Activated T-helper 1 cell treated with Interleukin-2 at 50 U/mL for 16 hours (primary cell): ENCODE measurements around the gene SERINC5.
"Not testable (repeated sequence)": the region's sequence is repeated elsewhere in the genome, so short reads cannot be mapped to it uniquely, and the experiment has no call there.

Experiments used
- DNase-seq: peaks from one replicate; pipeline ENCODE4 v3.0.0-alpha.2; 2020; ENCODE audit warnings: low read depth

The SERINC5 gene

DNA sequence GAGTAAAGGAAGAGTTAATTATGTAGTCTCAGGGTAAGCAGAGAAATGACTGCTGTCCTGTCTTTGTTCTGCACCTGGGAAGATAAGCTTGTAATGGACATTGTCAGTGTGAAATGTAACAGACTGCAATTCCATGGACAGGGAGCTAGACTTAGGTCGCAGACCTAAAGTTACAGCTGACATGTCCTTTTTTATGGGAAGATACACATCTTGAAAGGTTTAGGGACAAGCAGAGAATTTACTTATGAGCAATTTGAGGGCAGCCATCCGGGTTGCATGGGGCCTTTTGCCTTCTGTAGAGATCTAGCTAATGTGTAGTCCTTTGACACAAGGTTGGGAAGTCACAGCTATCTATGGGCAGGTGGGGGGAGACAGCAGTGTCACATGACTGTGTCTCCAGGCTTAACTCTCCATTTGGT is 85.7 kb downstream of the SERINC5 start:
- no peak for DNase-seq

DNA sequence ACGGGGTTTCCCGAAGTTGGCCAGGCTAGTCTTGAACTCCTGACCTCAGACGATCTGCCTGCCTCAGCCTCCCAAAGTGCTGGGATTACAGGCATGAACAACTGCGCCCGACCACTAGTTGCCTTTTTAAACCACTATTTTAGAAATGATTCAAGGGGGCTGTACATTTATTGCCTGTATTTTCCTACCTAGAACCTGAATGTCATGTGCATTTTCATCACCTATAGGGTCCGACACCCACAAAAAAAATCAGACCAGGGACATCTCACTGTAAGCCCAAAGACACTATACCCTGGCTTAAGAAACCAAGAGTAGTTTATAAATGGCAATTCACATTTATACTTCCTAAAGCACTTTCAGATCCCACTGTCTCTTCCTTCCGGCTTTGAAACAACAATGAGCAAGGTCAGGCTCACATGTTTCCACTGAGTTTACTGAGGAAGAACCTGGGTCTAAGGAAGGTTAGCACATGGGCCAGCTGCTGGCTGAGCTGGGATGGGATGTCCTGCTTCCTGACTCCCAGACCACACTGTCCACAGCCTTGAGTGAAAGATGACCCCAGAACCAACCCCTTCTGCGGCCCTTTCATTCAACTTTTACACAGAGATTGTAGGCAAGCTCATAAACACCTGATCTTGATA is 87.3 kb downstream of the SERINC5 start:
- no peak for DNase-seq

DNA sequence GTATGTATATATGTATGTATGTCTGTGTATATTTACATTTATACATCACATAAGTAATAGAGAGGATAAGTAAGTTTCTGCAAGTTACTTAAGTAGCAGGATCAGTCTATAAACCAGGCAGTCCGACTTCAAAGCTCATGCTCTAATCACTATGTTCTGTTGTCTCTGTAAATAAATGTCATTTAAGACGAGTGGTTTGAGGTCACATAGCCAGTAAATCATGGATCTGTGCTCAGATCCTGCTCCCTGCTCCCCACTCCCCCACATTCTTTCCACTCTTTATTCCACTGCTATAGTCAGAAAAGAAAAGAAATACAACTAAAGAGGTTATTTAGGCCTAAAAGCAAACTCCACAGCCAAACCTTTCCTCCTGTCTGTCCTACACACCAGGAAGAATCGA is 90.4 kb downstream of the SERINC5 start:
- DNase-seq = no peak

DNA sequence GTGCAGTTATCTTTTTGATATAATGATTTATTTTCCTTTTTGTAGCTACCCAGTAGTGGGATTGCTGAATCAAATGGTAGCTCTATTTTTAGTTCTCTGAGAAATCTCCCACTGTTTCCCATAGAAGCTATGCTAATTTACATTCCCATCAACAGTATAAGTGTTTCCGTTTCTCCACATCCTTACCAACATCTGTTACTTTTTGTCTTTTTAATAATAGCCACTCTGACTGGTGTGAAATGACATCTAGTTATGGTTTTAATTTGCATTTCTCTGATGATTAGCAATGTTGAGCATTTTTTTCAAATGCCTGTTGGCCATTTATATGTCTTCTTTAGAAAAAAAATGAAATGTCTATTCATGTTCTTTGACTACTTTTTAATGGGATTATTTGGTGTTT is 94.7 kb downstream of the SERINC5 start:
- no peak for DNase-seq

DNA sequence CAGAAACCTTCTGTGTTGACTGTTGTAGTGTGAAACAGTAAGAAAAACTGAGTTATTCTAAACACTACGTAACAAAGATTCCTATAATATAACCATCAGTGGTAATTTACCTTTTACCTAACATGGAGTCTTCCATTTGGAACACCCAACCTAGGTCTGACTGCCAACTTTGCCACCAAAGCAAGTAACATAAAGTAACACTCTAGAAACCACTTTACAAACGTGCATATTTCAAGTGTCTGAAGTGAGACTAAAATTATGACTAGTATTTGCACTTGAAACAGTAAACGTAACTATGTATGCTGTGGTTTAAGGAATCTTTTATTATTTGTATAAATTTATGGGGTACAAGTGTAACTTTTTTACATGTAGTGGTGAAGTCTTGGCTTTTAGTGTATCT is 95.6 kb downstream of the SERINC5 start:
- no peak for DNase-seq

DNA sequence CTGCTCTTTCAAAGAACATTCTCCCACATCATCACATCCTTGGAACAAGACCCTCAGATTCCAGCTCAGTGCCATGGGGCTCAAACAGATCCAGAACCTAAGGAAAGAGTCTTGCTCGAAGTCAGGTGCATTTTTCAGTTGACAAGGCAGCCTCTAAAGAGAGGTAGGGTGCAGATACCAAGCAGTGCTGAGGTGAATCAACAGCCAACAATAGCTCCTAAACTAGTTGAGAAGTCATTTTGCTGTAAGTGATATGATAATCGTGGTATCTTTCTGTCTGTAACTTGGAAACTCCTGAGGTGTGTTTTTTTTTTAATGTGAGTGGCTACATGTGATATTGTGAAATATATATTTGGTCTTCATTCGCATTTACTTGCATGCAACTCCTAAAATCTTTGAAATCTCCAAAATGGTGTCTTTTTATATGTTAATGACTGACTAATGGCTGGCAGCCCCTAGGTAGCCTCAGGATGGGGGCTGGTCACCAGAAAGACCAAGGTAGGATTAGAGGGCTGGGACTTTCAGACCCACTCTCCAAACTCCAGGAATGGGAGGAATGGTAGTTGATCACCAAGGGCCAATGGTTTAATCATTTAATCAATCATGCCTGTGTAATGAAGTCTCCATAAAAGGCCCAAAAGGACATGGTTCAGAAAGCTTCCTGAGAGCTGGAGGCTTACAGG is 96.6 kb downstream of the SERINC5 start:
- DNase-seq = no peak

DNA sequence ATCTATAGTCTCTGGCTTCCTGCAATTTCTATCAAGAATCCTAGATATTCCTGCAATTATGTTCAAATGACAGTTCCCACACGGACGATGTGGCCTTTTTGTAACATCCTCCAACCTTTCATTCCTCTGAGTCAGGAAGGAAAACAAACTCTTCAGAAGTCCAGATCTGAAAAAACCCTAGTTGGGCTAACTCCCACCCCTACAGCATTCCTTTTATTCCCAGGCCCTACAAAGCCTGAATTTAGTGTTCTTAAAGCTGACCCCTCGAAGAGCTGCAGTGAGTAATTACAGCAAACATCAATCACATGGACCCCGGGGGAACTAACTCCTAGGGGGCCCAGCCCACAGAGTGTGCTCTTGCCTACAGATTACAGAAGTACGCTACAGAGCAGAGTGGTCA is 99.7 kb downstream of the SERINC5 start:
- no peak for DNase-seq

DNA sequence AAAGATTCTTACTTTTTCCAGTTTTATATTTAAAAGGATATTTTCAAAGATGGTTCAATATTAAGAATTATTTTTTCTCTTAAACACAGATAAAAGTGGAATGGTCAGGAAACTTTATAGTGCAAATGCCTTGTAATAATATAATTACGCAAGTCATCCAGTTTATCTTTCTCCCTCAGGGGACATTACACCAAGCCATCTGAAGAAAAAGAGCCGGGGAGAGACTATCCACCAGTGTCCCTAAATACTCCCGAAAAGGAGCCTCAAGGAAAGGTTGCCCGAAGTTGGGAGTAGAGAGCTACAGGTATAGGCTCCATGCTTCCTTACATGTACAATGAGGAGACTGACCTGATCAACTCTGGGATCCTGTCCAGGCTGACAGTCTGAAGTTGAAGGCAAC is 101.1 kb downstream of the SERINC5 start:
- DNase-seq = no peak

DNA sequence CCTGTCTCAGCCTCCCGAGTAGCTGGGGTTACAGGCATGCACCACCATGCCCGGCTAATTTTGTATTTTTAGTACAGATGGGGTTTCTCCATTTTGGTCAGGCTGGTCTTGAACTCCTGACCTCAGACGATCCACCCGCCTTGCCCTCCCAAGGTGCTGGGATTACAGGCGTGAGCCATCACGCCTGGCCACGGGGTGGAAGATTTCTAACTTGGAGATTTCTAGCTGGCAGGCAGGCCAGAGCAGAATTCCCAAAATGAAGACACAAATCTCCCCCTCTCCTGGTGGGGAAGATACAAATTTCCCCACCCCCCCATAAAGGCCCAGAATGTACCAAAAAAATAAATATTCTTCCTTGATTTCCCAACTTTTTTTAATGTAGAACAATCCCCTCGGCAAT is 101.6 kb downstream of the SERINC5 start:
- DNase-seq = not testable (repeated sequence)

DNA sequence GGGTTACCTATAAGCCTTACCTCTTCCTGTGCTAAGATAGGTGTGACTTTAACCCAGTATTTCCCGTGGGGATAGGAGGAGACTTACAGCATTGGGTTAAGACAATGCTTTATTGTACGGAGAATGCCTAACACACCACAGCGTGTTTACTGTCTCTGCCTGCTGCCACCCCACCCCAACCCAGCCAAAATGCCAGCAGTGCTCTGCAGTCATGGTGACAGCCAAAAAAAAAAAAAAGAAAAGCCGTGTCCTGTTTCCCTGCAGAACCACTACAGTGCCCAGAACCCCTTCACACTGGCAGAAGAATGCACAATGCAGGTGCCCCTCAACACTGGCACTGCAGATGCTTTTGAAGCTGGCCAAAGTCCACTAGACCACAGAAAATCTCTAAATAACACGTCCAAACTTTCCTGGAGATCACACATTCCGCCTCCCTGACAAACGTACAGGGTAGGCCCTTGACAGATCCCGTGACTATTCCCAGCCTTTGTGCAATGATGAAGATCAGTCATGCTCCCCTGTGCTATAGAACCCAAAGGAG is 102.2 kb downstream of the SERINC5 start:
- DNase-seq = peak; percentile 17

DNA sequence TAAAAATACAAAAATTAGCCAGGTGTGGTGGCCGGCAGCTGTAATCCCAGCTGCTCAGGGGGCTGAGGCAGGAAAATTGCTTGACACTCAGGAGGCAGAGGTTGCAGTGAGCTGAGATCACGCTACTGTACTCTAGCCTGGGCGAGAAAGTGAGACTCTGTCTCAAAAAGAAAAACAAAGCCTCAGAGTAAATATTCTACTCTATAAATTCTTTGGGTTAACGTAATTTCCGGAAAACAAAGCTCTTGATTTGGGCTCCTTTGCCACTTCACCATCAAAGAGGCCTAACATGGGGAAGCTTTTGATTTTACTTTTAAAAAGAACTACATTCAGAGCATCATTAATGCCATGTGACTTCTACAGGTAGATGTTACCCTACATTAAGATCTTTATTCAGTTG is 103.1 kb downstream of the SERINC5 start:
- DNase-seq = no peak

DNA sequence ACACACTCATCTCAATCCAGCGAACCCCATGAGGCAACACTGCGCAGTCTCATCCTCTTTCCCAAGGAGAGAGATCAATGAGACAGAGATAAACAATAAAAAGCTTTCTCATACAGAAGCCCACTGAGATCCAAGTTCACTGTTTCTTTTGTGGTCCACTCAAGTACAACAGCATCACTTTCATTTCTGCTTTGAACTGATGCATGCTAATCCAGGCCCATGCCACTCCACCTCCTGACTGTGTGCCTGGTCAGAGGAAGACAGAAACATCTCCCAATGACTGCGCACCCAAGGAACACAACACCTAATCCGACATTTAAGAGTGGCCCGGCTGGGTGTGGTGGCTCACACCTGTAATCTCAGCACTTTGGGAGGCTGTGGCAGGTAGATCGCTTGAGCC is 104.0 kb downstream of the SERINC5 start:
- DNase-seq = no peak

DNA sequence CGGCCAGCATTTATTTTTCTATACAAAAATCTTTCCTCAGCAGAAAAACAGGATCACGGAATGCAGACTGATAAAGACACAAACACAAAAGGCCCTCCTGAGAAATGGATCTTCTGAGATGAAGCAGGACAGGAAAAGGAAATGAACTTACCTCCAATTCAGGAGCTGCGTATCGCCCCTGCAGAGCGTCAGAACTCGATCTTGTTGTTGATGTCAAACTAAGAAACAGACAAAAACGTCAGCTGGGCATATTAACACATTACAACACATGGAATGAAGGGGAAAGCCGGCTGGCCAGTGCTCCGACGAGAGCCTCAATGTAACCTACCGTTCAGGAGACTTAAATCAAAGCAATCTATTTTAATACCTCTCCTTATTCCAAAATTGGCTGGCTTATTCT is 105.1 kb downstream of the SERINC5 start:
- no peak for DNase-seq

DNA sequence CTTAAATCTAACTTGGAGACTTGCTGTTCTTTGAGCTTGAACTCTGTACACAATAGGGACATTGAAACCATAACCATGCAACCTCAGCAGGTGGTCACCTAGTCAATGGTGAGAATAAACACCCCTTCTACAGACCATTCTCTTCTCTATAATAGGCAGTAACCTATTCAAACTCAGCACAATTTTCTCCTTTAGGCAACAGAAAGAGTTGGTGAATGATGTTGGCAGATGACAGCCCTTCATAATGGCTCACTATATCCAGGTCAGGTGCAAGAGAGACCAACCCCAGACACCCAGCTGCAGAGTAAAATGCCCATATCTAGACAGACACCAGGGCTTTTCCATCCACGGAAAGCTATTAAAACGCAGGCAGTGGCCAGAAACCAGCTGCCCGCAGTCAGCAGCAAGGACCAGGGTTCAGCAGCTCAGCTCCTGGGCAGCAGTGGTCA is 106.7 kb downstream of the SERINC5 start:
- DNase-seq = no peak

DNA sequence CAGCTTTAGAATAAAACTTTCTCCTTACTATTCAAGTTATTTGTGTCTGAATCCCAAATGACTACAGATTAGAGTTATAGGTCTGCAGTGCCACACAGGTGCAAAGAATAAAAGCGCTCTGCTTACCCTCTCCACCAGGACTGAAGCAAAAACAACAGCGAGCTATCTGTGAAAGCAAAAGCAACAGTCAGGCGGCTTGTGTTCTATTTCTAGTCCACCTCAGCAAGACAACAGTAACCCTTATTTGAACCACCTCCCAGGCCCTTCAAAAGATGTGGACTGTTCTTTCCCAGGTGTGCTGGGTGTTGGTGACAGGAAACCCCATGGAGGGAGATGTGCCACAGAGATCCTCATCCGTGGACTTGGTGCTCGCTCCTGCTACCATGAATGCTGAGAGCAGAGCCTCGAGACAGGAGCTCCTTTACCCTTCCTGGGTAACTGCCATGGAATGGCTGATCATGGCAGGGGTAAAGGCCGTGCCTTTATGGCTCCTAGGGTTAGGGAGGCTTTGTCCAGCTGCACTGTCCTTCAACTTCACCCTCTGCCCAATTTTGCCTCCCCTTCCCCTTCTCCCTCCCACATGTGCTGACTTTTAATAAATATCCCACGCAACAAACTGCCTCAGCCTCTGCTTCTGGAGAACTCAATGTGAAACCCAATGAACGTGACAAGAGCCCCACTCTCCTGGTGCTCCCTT is 108.6 kb downstream of the SERINC5 start:
- DNase-seq = no peak

DNA sequence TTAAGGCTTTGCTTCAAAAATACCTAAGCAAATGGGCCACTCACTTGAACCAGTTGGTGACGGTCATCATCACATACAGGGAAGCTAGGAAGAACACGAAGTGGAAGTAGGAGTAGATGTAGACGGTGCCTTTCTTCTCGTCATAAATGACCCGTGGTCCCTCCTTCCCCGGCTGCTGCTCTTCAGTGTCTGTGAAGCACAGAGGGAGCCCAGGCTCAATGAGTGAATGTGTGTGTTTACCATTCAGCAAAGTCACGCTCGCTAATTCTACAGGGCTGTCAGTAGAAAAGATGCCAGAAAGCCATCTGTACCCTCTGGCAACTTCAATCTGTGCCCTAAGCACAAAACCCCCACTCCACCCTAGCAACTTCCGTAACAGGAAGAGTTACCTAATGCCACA is 109.8 kb downstream of the SERINC5 start:
- DNase-seq = no peak

DNA sequence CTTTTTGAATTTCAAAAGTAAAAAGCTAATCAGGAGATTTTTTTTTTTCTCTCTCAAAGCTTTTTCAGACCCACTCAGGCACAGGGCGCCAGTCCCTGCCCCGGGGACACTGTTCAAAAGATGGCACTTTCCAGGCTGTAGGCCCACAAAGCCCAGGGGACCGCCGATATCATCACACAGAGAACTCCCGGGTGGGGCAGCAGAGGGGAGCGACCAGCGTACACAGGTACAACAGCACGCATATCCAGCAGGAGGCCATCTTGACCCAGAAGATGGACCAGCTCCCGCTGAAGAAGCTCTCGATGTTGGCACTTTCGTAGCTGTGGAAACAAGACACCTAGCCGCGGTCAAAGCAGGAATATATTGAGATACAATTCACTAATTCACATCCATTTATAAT is 112.4 kb downstream of the SERINC5 start:
- no peak for DNase-seq

DNA sequence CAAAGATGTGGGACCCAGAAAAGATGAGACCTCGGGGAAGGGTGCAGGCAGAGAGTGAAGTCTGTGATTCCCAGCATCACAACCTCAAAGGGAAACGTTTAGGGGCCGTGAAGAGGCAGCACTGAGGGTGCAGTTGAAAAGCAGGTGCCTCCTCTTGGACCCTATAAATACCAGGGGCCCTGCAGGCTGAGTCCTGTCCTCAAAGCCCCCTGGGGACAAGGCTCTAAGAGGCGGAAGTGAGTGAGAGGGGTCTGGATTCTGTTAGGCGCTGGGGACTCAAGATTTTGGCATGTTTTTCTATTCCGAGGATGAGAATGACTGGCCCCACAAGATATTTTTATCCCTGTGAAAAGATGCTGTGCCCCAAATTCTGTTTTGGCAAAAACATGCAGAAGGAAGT is 112.9 kb downstream of the SERINC5 start:
- no peak for DNase-seq

DNA sequence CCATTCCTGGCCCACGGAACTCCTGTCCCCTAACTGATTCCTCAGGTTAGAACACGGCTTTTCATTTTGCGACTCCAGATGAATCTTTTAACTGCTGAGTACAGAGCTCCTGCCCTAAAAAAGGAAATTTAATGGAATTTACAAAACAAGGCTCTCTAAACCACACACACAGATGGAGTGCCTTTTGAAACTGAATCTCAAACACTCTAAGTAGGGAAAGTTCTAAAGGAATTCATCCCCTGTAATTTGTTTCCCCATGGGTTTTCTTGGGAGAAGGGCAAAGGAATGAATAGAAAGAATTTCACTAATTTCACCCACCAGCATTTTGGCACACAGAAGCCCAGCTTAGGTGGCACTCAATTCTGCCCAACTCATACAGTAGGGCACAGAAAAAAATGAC is 114.2 kb downstream of the SERINC5 start:
- DNase-seq = no peak

DNA sequence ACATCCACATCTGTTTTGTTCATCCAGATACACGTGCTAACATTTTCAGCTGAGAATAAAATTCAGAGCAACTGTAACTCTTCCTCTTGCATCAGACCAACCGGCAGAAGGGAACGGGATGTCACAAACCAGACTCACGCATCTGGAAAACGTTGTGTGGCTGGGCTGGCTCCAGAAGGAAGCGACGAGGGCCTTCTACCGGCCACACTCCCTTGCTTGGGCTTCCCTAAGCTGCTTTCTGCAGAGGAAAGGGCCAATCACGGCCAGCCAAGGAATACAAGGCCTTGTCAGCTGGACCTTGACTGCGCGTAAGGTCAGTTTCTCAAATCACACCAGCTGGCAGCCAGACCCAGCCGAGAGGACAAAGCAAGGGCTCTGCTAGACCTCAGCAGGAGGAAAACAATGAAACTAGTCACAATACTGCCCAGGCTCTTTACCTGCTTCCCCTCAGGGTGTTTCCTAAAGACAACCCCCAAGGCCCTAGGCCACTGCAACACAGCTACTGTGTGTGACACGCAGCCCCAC is 114.6 kb downstream of the SERINC5 start:
- no peak for DNase-seq

DNA sequence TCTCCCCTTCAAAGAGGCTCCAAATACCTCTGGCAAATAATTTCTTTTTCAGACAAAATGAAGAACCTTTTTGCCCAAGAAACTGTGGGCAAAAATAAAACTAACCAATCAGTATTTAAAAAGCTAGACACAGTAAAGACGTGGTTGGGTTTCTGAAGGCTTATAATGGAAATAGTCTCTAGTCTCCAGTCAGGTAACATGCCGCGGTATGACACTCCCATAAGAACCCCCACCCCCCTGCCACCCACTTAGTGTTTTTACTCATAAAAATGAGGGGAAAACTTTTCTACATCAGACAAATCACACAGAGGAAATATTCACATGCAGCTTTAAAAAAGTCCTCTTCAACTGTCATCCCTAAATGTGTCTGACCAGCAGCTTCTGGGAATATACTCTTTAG is 115.4 kb downstream of the SERINC5 start:
- no peak for DNase-seq

DNA sequence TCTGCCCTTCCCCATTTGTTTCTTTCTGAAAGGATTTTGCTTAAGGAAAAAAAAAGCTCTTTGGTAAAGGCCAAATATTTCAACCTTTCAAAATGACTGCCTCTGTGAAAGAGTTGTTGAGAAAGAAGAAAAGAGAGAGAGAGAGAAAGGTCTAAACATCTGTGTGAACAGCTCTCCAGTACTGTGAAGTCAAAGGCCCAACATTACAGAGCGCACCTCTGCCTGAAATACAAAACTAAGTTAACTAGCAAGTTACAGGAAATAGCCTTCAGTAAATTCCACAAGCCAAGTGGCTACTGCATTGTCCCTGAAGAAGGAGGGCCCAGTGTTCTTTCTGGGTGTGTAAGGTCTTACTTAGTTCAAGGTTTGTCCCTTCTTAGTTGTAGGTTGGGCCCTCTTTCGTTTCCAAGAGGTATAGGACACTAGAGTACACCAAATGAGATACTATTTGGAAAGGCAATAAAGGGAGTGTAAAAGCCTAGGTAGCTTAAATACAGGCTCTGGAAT is 116.3 kb downstream of the SERINC5 start:
- no peak for DNase-seq

DNA sequence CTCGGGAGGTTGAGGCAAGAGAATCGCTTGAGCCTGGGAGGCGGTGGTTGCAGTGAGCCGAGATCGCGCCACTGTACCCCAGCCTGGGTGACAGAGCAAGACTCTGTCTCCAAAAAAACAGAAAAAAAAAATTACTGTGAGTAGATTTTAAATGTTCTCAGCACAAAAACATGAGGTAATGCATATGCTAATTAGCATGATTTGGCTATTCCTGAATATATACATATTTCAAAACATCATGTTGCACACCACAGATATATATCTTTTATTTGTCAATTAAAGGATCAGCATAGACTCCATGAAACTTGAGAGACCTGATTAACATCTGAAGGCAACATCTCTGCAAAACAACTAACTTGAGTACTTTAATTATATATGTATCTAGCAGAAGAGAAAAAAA is 117.4 kb downstream of the SERINC5 start:
- DNase-seq = no peak
